ENCODE results near the gene SRM.

SRM gene

DNA sequence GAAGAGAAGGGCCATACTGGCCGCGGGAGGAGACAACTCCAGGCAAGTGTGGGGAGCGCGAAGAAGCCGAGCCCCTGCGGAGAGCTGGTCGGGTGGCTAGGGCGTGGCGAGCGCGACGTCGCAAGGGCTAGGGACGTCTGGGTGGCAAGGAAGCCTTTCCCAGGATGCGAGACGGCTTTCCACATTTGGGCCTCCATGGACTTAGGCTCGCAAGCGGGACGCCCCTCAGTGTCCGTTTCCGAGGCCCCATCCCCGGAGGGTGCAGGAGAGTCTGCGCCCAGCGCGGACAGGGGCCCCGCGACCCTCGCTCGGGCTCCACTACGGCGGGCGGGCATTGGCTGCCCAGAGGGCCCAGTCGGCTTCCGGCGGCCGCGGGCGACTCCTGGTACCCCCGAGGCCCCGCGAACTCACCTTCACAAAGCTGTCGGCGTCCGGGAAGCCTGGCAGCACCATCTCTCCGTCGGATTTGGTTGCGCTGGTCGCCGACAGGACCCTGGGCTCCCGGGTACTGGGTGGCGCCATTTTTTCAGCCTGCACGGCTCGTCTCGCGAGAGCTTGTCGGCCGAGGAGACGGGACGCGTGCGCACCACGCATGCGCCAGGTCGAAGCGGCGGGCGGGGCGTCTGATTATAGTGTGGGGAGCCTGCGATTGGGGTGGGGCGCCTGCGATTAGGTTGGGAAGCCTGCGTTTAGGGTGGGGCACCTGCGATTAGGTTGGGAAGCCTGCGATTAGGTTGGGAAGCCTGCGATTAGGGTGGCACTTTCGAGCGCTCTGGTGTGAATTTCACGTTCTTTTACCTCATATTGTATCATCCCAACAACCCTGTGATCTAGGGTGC lies 39.7 kb upstream of the SRM start, which contains the start of gene EXOSC10 (continued):
- TF ChIP-seq ZNF248 (tag by site-specific recombination; IDR thresholded peaks at IDR 0.05) = no peak
- TF ChIP-seq, protein P1, sequence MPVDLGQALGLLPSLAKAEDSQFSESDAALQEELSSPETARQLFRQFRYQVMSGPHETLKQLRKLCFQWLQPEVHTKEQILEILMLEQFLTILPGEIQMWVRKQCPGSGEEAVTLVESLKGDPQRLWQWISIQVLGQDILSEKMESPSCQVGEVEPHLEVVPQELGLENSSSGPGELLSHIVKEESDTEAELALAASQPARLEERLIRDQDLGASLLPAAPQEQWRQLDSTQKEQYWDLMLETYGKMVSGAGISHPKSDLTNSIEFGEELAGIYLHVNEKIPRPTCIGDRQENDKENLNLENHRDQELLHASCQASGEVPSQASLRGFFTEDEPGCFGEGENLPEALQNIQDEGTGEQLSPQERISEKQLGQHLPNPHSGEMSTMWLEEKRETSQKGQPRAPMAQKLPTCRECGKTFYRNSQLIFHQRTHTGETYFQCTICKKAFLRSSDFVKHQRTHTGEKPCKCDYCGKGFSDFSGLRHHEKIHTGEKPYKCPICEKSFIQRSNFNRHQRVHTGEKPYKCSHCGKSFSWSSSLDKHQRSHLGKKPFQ (tag by site-specific recombination; IDR thresholded peaks at IDR 0.05) = no peak
- no peak for TF ChIP-seq ZNF830 (tag by site-specific recombination; IDR thresholded peaks at IDR 0.05; ENCODE audit: low read depth)
- TF ChIP-seq ZNF114 (tag by site-specific recombination; IDR thresholded peaks at IDR 0.05) = no peak
- no peak for TF ChIP-seq ZNF549 (tag by site-specific recombination; IDR thresholded peaks at IDR 0.05)
- TF ChIP-seq, protein P2, sequence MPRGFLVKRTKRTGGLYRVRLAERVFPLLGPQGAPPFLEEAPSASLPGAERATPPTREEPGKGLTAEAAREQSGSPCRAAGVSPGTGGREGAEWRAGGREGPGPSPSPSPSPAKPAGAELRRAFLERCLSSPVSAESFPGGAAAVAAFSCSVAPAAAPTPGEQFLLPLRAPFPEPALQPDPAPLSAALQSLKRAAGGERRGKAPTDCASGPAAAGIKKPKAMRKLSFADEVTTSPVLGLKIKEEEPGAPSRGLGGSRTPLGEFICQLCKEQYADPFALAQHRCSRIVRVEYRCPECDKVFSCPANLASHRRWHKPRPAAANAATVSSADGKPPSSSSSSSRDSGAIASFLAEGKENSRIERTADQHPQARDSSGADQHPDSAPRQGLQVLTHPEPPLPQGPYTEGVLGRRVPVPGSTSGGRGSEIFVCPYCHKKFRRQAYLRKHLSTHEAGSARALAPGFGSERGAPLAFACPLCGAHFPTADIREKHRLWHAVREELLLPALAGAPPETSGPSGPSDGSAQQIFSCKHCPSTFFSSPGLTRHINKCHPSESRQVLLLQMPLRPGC (tag by site-specific recombination; IDR thresholded peaks at IDR 0.05) = no peak
- no peak for TF ChIP-seq ZNF660 (tag by site-specific recombination; IDR thresholded peaks at IDR 0.05)
- TF ChIP-seq ZNF10 (tag by site-specific recombination; IDR thresholded peaks at IDR 0.05) = no peak
- peak; percentile 82 for TF ChIP-seq ZNF324 (tag by site-specific recombination; IDR thresholded peaks at IDR 0.05)
- no peak for TF ChIP-seq ZNF768 (tag by site-specific recombination; IDR thresholded peaks at IDR 0.05)
- TF ChIP-seq ZNF747 (tag by site-specific recombination; IDR thresholded peaks at IDR 0.05) = no peak
- TF ChIP-seq ZBTB17 (tag by site-specific recombination; IDR thresholded peaks at IDR 0.05) = peak; percentile 55; the same call in 1 of the 2 replicates
- no peak for TF ChIP-seq HOXA7 (CRISPR knock-in tag; IDR thresholded peaks at IDR 0.05; ENCODE audit: borderline replicate concordance)
- TF ChIP-seq HOXC10 (CRISPR knock-in tag; IDR thresholded peaks at IDR 0.05) = no peak
- TF ChIP-seq ZNF391 (tag by site-specific recombination; IDR thresholded peaks at IDR 0.05; ENCODE audit: borderline replicate concordance, low read depth) = no peak
- TF ChIP-seq, protein P3, sequence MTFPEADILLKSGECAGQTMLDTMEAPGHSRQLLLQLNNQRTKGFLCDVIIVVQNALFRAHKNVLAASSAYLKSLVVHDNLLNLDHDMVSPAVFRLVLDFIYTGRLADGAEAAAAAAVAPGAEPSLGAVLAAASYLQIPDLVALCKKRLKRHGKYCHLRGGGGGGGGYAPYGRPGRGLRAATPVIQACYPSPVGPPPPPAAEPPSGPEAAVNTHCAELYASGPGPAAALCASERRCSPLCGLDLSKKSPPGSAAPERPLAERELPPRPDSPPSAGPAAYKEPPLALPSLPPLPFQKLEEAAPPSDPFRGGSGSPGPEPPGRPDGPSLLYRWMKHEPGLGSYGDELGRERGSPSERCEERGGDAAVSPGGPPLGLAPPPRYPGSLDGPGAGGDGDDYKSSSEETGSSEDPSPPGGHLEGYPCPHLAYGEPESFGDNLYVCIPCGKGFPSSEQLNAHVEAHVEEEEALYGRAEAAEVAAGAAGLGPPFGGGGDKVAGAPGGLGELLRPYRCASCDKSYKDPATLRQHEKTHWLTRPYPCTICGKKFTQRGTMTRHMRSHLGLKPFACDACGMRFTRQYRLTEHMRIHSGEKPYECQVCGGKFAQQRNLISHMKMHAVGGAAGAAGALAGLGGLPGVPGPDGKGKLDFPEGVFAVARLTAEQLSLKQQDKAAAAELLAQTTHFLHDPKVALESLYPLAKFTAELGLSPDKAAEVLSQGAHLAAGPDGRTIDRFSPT (tag by site-specific recombination; IDR thresholded peaks at IDR 0.05) = peak; percentile 78
- no peak for TF ChIP-seq ZNF623 (tag by site-specific recombination; IDR thresholded peaks at IDR 0.05)
- TF ChIP-seq TCF7L2 (IDR thresholded peaks at IDR 0.05; ENCODE audit: borderline replicate concordance, low read depth, low read length) = no peak
- TF ChIP-seq ZNF426 (tag by site-specific recombination; IDR thresholded peaks at IDR 0.05) = no peak
- TF ChIP-seq ZNF610 (tag by site-specific recombination; IDR thresholded peaks at IDR 0.05; ENCODE audit: borderline replicate concordance) = 0 out of 2 replicates have a peak, but pooled peaks have one; percentile 31
- peak; percentile 58 for TF ChIP-seq ZIC2 (tag by site-specific recombination; IDR thresholded peaks at IDR 0.05)
- TF ChIP-seq ZBTB1 (tag by site-specific recombination; IDR thresholded peaks at IDR 0.05) = no peak
- no peak for TF ChIP-seq ZNF521 (tag by site-specific recombination; IDR thresholded peaks at IDR 0.05)
- TF ChIP-seq ZNF621 (tag by site-specific recombination; IDR thresholded peaks at IDR 0.05) = no peak
- TF ChIP-seq ZNF529 (tag by site-specific recombination; IDR thresholded peaks at IDR 0.05; ENCODE audit: insufficient replicate concordance) = no peak
- TF ChIP-seq, protein P4, sequence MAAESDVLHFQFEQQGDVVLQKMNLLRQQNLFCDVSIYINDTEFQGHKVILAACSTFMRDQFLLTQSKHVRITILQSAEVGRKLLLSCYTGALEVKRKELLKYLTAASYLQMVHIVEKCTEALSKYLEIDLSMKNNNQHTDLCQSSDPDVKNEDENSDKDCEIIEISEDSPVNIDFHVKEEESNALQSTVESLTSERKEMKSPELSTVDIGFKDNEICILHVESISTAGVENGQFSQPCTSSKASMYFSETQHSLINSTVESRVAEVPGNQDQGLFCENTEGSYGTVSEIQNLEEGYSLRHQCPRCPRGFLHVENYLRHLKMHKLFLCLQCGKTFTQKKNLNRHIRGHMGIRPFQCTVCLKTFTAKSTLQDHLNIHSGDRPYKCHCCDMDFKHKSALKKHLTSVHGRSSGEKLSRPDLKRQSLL (tag by site-specific recombination; IDR thresholded peaks at IDR 0.05) = no peak
- no peak for TF ChIP-seq SETDB1 (IDR thresholded peaks at IDR 0.05; ENCODE audit: insufficient read length, low read length)
- TF ChIP-seq IKZF3 (tag by site-specific recombination; IDR thresholded peaks at IDR 0.05) = peak; percentile 59
- TF ChIP-seq, protein P5, sequence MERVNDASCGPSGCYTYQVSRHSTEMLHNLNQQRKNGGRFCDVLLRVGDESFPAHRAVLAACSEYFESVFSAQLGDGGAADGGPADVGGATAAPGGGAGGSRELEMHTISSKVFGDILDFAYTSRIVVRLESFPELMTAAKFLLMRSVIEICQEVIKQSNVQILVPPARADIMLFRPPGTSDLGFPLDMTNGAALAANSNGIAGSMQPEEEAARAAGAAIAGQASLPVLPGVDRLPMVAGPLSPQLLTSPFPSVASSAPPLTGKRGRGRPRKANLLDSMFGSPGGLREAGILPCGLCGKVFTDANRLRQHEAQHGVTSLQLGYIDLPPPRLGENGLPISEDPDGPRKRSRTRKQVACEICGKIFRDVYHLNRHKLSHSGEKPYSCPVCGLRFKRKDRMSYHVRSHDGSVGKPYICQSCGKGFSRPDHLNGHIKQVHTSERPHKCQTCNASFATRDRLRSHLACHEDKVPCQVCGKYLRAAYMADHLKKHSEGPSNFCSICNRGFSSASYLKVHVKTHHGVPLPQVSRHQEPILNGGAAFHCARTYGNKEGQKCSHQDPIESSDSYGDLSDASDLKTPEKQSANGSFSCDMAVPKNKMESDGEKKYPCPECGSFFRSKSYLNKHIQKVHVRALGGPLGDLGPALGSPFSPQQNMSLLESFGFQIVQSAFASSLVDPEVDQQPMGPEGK (tag by site-specific recombination; IDR thresholded peaks at IDR 0.05) = peak; percentile 94
- TF ChIP-seq ZNF530 (tag by site-specific recombination; IDR thresholded peaks at IDR 0.05; ENCODE audit: low read depth) = no peak
- TF ChIP-seq ZBTB7A (tag by site-specific recombination; IDR thresholded peaks at IDR 0.05; ENCODE audit: low read depth) = 0 out of 2 replicates have a peak, but pooled peaks have one; percentile 58
- TF ChIP-seq ZBTB48 (tag by site-specific recombination; IDR thresholded peaks at IDR 0.05) = peak; percentile 92
- no peak for TF ChIP-seq ZNF133 (tag by site-specific recombination; IDR thresholded peaks at IDR 0.05)

Measured in HEK293 (cell line).